HL-60 (cell line): ENCODE results near the gene RAX2.

Experiments used
- DNase-seq, 2 experiments: peaks; one replicate each; pipeline ENCODE4 v3.0.0-alpha.2; 2010 to 2020; ENCODE audit warnings: low read depth in 1 of 2, low spot score in 1 of 2
- H3K27ac ChIP-seq: fragments of 250-450 bp; sonication (Bioruptor Pico); replicated peaks from 2 replicates; pipeline ENCODE4 v1.5.1; 2020; ENCODE audit warnings: mild to moderate bottlenecking, moderate library complexity
- H3K27me3 ChIP-seq: fragments of 250-450 bp; sonication (Bioruptor Pico); 2 replicates; pipeline ENCODE4 v1.5.1; 2021; ENCODE audit warnings: mild to moderate bottlenecking, moderate library complexity; ENCODE audit not compliant: insufficient read depth, poor library complexity, severe bottlenecking
- H3K4me3 ChIP-seq: replicated peaks from 2 replicates; pipeline ENCODE4 v1.5.1; 2011; ENCODE audit warnings: mild to moderate bottlenecking, control low read depth, low read length; ENCODE audit not compliant: insufficient read depth
- CTCF ChIP-seq: IDR thresholded peaks from one replicate; pipeline ENCODE4 v1.5.1; 2011; ENCODE audit warnings: low read length, control low read depth, inconsistent platforms; ENCODE audit not compliant: insufficient read depth
- GABPA ChIP-seq: IDR thresholded peaks from 2 replicates; pipeline ENCODE4 v1.6.1; 2012; ENCODE audit warnings: low read depth
- POLR2AphosphoS5 ChIP-seq: IDR thresholded peaks from 2 replicates; pipeline ENCODE4 v1.6.1; 2012; ENCODE audit warnings: low read depth
- SPI1 ChIP-seq: IDR thresholded peaks from 2 replicates; pipeline ENCODE4 v1.6.1; 2012; ENCODE audit warnings: low read depth, mild to moderate bottlenecking, borderline replicate concordance
- TF ChIP-seq, protein P1 (sequence below): IDR thresholded peaks from 2 replicates; pipeline ENCODE4 v1.6.1; 2012; ENCODE audit warnings: low read depth; ENCODE audit not compliant: insufficient replicate concordance

Gene RAX2

GRCh38 chr19:3792114-3792513 is 20.1 kb upstream of the RAX2 start:
- no peak overlapping the region for H3K4me3 ChIP-seq
- no peak for DNase-seq
- no peak for TF ChIP-seq CTCF
- no peak for TF ChIP-seq GABPA
- H3K27me3 ChIP-seq: peaks cover 2% of the 10 kb centered on the region
- no peak overlapping the region for H3K27ac ChIP-seq

- DNase-seq: no peak
- no peak for TF ChIP-seq GABPA
- TF ChIP-seq, protein P1, sequence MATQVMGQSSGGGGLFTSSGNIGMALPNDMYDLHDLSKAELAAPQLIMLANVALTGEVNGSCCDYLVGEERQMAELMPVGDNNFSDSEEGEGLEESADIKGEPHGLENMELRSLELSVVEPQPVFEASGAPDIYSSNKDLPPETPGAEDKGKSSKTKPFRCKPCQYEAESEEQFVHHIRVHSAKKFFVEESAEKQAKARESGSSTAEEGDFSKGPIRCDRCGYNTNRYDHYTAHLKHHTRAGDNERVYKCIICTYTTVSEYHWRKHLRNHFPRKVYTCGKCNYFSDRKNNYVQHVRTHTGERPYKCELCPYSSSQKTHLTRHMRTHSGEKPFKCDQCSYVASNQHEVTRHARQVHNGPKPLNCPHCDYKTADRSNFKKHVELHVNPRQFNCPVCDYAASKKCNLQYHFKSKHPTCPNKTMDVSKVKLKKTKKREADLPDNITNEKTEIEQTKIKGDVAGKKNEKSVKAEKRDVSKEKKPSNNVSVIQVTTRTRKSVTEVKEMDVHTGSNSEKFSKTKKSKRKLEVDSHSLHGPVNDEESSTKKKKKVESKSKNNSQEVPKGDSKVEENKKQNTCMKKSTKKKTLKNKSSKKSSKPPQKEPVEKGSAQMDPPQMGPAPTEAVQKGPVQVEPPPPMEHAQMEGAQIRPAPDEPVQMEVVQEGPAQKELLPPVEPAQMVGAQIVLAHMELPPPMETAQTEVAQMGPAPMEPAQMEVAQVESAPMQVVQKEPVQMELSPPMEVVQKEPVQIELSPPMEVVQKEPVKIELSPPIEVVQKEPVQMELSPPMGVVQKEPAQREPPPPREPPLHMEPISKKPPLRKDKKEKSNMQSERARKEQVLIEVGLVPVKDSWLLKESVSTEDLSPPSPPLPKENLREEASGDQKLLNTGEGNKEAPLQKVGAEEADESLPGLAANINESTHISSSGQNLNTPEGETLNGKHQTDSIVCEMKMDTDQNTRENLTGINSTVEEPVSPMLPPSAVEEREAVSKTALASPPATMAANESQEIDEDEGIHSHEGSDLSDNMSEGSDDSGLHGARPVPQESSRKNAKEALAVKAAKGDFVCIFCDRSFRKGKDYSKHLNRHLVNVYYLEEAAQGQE: no peak
- no peak for TF ChIP-seq SPI1
- no peak for TF ChIP-seq POLR2AphosphoS5
- no peak for TF ChIP-seq CTCF
- Histone ChIP-seq H3K27me3 (peaks cover 2% of the 10 kb centered on the region), H3K27ac (no peak overlapping the region), H3K4me3 (no peak overlapping the region)
These were observed 18.9 kb upstream of the RAX2 start for GRCh38 chr19:3790941-3791340.

- DNase-seq: no peak
- Histone ChIP-seq H3K4me3 (no peak overlapping the region), H3K27me3 (peaks cover 2% of the 10 kb centered on the region), H3K27ac (no peak overlapping the region)
- no peak for TF ChIP-seq CTCF
- no peak for TF ChIP-seq GABPA
- no peak for TF ChIP-seq POLR2AphosphoS5
- TF ChIP-seq SPI1: no peak
- TF ChIP-seq, protein P1: no peak
These were observed 18.2 kb upstream of the RAX2 start for GRCh38 chr19:3790209-3790734.

DNA sequence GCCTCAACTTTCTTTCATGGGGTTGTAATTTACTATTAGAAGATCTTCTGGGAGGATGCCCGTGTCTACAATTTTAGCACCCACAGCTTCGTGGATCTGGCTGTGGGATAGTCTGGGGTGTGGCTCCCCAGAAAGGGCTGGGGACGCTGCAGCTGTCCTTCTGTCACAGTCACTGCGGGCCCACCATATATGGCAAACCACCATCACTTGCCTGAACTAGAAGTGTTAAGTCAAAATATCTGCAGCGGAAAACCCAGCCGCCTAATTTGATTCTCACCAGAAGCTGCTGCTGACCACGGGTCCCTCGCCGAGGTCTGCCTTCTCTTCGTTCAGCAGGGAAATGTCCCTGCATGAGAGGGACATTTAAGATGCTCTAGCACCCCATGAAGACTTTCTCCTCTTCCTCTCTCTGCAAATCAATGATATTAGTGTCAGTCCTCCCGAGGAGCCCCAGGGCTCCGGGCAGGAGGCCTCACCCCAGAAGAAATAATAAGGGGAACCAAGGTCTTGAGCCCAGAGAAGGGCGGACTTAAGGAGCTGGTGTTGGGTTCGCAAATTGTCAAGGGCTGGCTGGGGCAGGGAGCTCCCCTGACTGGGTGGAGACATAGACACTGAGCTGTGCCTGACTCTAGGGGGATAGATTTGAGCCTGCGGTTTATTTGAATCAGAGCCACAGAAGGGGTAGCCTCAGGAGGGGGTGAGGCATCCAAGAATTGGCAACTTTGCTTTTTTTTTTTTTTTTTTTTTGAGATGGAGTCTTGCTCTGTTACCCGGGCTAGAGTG is 17.2 kb upstream of the RAX2 start:
- TF ChIP-seq GABPA (no peak), POLR2AphosphoS5 (no peak), SPI1 (no peak), CTCF (no peak)
- TF ChIP-seq, protein P1: no peak
- H3K27ac ChIP-seq: no peak overlapping the region
- DNase-seq: no peak
- H3K4me3 ChIP-seq: no peak overlapping the region
- peaks cover 2% of the 10 kb centered on the region for H3K27me3 ChIP-seq
